ENCODE data around the gene ZMIZ1. TPM values are rescaled to one million over a fixed set of nuclear protein-coding genes. Genes with fewer than 3 reads are reported as not detected.

ZMIZ1 gene
- total RNA-seq, 1 experiment from 2014 or later, result 35.8 TPM

- ChIA-PET POLR2A (ENCODE audit: low non-redundant PET) (no interaction called here), CTCF (no interaction called here)
- H3K36me3 ChIP-seq (ENCODE audit: insufficient read depth, low read length, poor library complexity, severe bottlenecking), result no peaks in the 10 kb centered on the region
- BruUV-seq (replicated peaks), result no TSS peak
- intact Hi-C loops (cut with micrococcal nuclease; ENCODE audit: unreplicated experiment), result no loop called here
- no peaks in the 10 kb centered on the region for H3K4me1 ChIP-seq (ENCODE audit: insufficient read depth, low read length, poor library complexity, severe bottlenecking)
- no peak overlapping the region for H3K27ac ChIP-seq (ENCODE audit: low read depth, low read length, poor library complexity, severe bottlenecking)
- DNase-seq (ENCODE audit: low spot score), result no peak
- no peak overlapping the region for H3K4me3 ChIP-seq (ENCODE audit: low read depth, low read length, poor library complexity, severe bottlenecking)
- no peaks in the 10 kb centered on the region for H3K9me3 ChIP-seq (ENCODE audit: low read depth, low read length, poor library complexity, severe bottlenecking)
- no peaks in the 10 kb centered on the region for H3K27me3 ChIP-seq (replicated peaks; ENCODE audit: insufficient read depth, low read depth, low read length, poor library complexity)
- no peak for TF ChIP-seq EZH2 (IDR thresholded peaks at IDR 0.05; ENCODE audit: borderline replicate concordance, low read depth, low read length, poor library complexity, severe bottlenecking)
- no peak for TF ChIP-seq CTCF (conservative IDR thresholded peaks at IDR 0.05; ENCODE audit: low read depth, low read length)
Measured at GRCh38 chr10:79047875-79048638, 20.7 kb upstream of the ZMIZ1 start.

- ChIA-PET CTCF (no interaction called here), POLR2A (ENCODE audit: low non-redundant PET) (no interaction called here)
- no peaks in the 10 kb centered on the region for H3K36me3 ChIP-seq (ENCODE audit: insufficient read depth, low read length, poor library complexity, severe bottlenecking)
- H3K27me3 ChIP-seq (replicated peaks; ENCODE audit: insufficient read depth, low read depth, low read length, poor library complexity), result no peaks in the 10 kb centered on the region
- no peak overlapping the region for H3K4me3 ChIP-seq (ENCODE audit: low read depth, low read length, poor library complexity, severe bottlenecking)
- no peak overlapping the region for H3K27ac ChIP-seq (ENCODE audit: low read depth, low read length, poor library complexity, severe bottlenecking)
- TF ChIP-seq CTCF (conservative IDR thresholded peaks at IDR 0.05; ENCODE audit: low read depth, low read length) (no peak), EZH2 (IDR thresholded peaks at IDR 0.05; ENCODE audit: borderline replicate concordance, low read depth, low read length, poor library complexity, severe bottlenecking) (no peak)
- H3K9me3 ChIP-seq (ENCODE audit: low read depth, low read length, poor library complexity, severe bottlenecking), result no peaks in the 10 kb centered on the region
- no peaks in the 10 kb centered on the region for H3K4me1 ChIP-seq (ENCODE audit: insufficient read depth, low read length, poor library complexity, severe bottlenecking)
- DNase-seq (ENCODE audit: low spot score), result no peak
- intact Hi-C loops (cut with micrococcal nuclease; ENCODE audit: unreplicated experiment), result no loop called here
- BruUV-seq (replicated peaks), result no TSS peak
Measured at GRCh38 chr10:79048639-79049550, 19.9 kb upstream of the ZMIZ1 start.

- TF ChIP-seq CTCF (conservative IDR thresholded peaks at IDR 0.05; ENCODE audit: low read depth, low read length) (no peak), EZH2 (IDR thresholded peaks at IDR 0.05; ENCODE audit: borderline replicate concordance, low read depth, low read length, poor library complexity, severe bottlenecking) (no peak)
- Histone ChIP-seq H3K9me3 (ENCODE audit: low read depth, low read length, poor library complexity, severe bottlenecking) (no peaks in the 10 kb centered on the region), H3K36me3 (ENCODE audit: insufficient read depth, low read length, poor library complexity, severe bottlenecking) (no peaks in the 10 kb centered on the region), H3K27ac (ENCODE audit: low read depth, low read length, poor library complexity, severe bottlenecking) (no peak overlapping the region), H3K4me3 (ENCODE audit: low read depth, low read length, poor library complexity, severe bottlenecking) (no peak overlapping the region), H3K27me3 (replicated peaks; ENCODE audit: insufficient read depth, low read depth, low read length, poor library complexity) (no peaks in the 10 kb centered on the region), H3K4me1 (ENCODE audit: insufficient read depth, low read length, poor library complexity, severe bottlenecking) (no peaks in the 10 kb centered on the region)
- ChIA-PET POLR2A (ENCODE audit: low non-redundant PET) (interaction anchor here (0.6 kb wide), 1 partner anchor 64 kb away, joined by 4 read pairs; no protein-coding TSS in a partner anchor), CTCF (no interaction called here)
- intact Hi-C loops (cut with micrococcal nuclease; ENCODE audit: unreplicated experiment), result no loop called here
- BruUV-seq (replicated peaks), result no TSS peak
- peak; percentile 26 for DNase-seq (ENCODE audit: low spot score)
Measured at GRCh38 chr10:79049931-79050895, 18.6 kb upstream of the ZMIZ1 start.
